IMR-90 (cell line): ENCODE data around the gene SFTPB.

Experiments used
- CTCF ChIP-seq: conservative IDR thresholded peaks from 2 replicates; pipeline ENCODE4 v1.5.1; 2012; ENCODE audit warnings: mild to moderate bottlenecking, low read depth, low read length, improper control_type of control experiment
- POLR2A ChIP-seq: IDR thresholded peaks from 2 replicates; pipeline ENCODE4 v1.6.1; 2012; ENCODE audit warnings: mild to moderate bottlenecking, low read depth, low read length
- RCOR1 ChIP-seq: IDR thresholded peaks from 2 replicates; pipeline ENCODE4 v1.6.1; 2012; ENCODE audit warnings: mild to moderate bottlenecking, low read length, improper control_type of control experiment; ENCODE audit not compliant: insufficient replicate concordance

GRCh38 chr2:85619617-85620016 lies 48.4 kb downstream of the SFTPB start:
- TF ChIP-seq RCOR1 (no peak), CTCF (no peak), POLR2A (no peak)
